GM10266 (cell line): ENCODE measurements around the gene USP4.
"Not testable (repeated sequence)": the region's sequence is repeated elsewhere in the genome, so short reads cannot be mapped to it uniquely, and the experiment has no call there.

ENCODE experiments used
- DNase-seq: peaks from one replicate; pipeline ENCODE4 v3.0.0; 2012; ENCODE audit errors: extremely low spot score
- TF ChIP-seq, protein P1 (sequence below): IDR thresholded peaks from 2 replicates; pipeline ENCODE4 v1.5.1; 2012; ENCODE audit warnings: mild to moderate bottlenecking, low read depth; ENCODE audit not compliant: control insufficient read depth, insufficient read depth; ENCODE audit errors: missing control alignments

The USP4 gene

DNA sequence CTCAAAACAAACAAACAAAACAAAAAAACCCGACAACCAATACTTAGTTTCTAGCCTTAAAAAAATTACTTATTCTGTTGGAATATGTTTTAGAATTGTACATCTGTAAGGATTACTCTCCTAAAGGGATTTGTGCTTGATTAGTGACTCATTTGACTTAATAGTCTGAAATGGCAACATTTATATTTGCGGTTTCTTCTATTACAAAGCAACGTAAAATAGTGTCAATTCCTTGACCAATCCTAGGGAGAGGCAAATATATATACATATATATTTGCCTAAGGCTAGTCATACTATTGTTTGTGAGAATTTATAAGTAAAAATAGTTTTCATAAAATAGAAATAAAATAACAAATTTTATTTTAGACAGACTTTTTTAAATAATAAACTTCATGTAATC lies 102.5 kb downstream of the USP4 start:
- TF ChIP-seq, protein P1, sequence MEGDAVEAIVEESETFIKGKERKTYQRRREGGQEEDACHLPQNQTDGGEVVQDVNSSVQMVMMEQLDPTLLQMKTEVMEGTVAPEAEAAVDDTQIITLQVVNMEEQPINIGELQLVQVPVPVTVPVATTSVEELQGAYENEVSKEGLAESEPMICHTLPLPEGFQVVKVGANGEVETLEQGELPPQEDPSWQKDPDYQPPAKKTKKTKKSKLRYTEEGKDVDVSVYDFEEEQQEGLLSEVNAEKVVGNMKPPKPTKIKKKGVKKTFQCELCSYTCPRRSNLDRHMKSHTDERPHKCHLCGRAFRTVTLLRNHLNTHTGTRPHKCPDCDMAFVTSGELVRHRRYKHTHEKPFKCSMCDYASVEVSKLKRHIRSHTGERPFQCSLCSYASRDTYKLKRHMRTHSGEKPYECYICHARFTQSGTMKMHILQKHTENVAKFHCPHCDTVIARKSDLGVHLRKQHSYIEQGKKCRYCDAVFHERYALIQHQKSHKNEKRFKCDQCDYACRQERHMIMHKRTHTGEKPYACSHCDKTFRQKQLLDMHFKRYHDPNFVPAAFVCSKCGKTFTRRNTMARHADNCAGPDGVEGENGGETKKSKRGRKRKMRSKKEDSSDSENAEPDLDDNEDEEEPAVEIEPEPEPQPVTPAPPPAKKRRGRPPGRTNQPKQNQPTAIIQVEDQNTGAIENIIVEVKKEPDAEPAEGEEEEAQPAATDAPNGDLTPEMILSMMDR: no peak
- DNase-seq: no peak

DNA sequence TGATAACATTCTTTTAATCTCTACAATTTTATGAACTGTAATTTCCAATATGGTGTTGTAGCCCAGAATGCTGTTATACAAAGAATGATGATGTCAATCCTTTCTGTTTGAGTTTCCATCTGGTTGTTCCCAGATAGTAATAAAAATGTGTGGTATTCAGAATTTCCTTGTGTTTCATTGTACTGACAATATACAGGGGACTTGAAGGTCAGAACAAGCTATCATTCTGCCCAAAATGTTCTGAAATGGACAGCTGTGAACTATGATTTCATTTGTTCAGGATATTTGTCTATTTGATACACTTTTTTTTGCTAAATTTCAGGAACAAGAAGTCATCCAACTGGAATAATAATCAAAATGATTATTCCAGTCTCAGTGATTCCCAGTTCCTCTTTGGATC lies 103.6 kb downstream of the USP4 start:
- TF ChIP-seq, protein P1: no peak
- DNase-seq: no peak

DNA sequence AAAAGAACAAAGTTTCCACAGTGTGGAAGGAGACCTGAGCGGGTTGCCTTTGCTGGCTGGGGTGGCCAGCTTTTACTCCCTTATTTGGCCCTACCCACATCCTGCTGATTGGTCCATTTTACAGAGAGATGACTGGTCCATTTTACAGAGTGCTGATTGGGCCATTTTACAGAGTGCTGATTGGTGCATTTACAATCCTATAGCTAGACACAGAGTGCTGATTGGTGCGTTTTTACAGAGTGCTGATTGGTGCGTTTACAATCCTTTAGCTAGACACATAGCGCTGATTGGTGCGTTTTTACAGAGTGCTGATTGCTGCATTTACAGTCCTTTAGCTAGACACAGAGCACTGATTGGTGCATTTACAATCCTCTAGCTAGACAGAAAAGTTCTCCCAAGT lies 111.0 kb downstream of the USP4 start:
- DNase-seq: not testable (repeated sequence)
